Measurements from ENCODE around the gene FAM169A.
"Not testable (repeated sequence)": the region's sequence is repeated elsewhere in the genome, so short reads cannot be mapped to it uniquely, and the experiment has no call there.

The FAM169A gene

GRCh38 chr5:74865804-74866595, at the start of gene FAM169A:
TSS of gene FAM169A (minus strand) at chr5:74866387. CDS start at chr5:74841676, 24,711 bp downstream.
- DNase-seq: peak; percentile 43

DNA sequence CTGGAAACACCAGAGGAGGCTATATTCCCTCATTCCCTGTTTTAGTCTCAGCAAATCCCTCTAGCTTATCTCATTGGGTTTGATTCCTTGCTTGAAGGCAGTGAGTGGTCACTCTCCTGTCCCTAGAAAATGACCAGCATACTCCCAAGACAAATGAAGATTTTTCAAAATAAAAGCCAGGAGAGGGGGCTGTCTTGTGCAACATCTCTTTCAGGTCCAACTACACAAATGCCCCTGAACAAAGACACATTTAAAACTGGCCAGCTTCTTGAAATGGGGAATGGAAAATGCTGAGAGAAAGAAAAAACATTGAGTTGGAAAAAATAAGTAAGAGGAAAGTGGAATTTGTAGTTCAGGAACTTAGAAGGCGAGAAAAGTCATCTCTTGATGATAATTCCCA, 49.3 kb upstream of the FAM169A start:
- no peak for DNase-seq

- not testable (repeated sequence) for DNase-seq
Measured at GRCh38 chr5:74911421-74911820, 45.2 kb upstream of the FAM169A start.

- not testable (repeated sequence) for DNase-seq
Measured at GRCh38 chr5:74909888-74910287, 43.7 kb upstream of the FAM169A start.

DNA sequence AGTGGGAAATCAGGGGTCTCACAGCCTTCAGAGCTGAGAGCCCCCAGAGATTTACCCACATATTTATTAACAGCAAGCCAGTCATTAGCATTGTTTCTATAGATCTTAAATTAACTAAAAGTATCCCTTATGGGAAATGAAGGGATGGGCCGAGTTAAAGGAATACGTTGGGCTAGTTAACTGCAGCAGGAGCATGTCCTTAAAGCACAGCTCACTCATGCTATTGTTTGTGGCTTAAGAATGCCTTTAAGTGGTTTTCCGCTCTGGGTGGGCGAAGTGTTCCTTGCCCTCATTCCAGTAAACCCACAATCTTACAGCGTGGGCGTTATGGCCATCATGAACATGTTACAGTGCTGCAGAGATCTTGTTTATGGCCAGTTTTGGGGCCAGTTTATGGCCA, 42.0 kb upstream of the FAM169A start:
- DNase-seq: not testable (repeated sequence)

GRCh38 chr5:74904713-74905112, 38.5 kb upstream of the FAM169A start:
- DNase-seq: not testable (repeated sequence)

- peak; percentile 7 for DNase-seq
Measured at GRCh38 chr5:74903165-74903787, 37.1 kb upstream of the FAM169A start.

- DNase-seq: no peak
Measured at GRCh38 chr5:74897049-74897448, 30.9 kb upstream of the FAM169A start.

- no peak for DNase-seq
Measured at GRCh38 chr5:74895906-74896305, 29.7 kb upstream of the FAM169A start.

DNA sequence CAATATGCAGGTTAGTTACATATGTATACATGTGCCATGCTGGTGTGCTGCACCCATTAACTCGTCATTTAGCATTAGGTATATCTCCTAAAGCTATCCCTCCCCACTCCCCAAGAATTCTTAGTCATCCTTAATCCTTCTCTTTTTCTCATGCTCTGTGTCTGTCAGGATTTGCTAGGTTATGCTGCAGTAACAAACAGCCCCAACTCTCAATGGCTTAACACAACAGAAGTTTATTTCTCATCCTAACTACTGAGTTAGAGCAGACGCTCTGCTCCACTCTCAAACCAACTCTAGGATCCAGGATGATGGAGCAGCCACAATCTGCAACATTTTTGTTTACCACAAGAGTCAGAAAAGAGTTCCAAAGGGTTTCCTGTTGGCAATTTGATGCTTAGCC, 28.2 kb upstream of the FAM169A start:
- no peak for DNase-seq

DNA sequence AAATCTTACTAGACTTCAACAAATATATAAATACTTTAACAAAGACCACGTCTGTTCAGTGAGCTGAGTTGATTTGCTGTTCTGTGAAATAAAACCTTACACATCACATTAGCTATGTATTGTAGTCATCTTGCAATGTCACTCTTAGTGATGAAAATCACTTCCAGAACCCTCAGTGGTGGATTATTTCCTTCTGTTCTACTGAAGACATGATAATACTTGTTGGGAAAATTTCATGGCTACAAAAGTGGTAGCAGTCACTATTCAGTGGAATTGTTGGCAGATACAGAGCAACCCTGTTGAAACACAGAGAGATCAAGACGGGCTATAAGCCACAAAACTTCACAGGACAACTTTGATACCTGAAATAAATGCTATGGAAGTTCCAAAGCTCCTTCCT, 26.7 kb upstream of the FAM169A start:
- DNase-seq: no peak

DNA sequence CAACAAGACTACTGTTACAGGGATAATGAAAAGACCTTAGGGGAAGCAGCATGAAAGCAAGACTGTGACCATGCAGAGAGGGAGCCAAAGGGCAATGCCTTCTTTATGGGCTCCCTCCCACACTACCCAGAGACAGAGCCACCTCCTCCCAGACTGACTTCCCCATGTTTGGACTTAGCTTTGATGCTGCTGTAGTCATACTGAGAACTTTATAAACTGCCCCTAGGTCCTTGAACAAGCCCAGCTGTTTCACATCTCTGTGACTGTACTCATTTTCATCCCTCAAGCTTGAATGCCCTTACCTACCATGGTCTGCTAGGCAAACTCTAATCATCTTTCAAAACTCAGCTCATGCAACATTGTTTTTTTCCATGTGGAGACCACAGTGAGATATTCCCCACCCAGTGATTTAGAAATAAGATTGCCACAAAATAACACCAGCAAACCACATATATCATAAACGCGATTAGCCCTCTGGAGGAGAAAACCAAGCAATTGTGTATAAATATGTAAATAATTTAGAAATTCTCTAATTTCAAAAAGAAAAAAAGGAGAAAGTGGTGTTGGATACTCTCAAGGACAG, 23.4 kb upstream of the FAM169A start:
- no peak for DNase-seq

- no peak for DNase-seq
Measured at GRCh38 chr5:74888117-74888516, 21.9 kb upstream of the FAM169A start.

GRCh38 chr5:74885170-74885569, 19.0 kb upstream of the FAM169A start:
- DNase-seq: no peak

DNA sequence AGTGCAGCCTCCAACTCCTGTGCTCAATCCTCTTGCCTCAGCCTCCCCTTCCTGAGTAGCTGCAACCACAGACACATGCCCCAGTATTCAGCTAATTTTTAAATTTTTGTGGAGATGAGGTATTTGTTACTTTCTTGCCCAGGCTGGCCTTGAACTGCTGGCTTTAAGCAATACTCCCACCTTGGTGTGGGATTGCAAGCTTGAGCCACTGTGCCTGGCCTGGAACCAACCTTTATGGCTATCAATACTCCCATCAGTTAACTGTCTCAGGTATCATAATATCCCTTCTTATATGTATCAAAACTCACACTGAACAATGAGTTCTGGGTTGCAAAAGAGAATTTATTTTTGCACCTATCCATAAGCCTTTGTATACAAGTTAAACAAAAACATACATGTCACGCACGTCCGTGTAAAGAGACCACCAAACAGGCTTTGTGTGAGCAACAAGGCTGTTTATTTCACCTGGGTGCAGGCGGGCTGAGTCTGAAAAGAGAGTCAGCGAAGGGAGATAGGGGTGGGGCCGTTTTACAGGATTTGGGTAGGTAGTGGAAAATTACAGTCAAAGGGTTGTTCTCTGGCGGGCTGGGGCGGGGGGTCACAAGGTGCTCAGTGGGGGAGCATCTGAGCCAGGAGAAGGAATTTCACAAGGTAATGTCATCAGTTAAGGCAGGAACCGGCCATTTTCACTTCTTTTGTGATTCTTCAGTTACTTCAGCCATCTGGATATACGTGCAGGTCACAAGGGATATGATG, 16.4 kb upstream of the FAM169A start:
- DNase-seq: not testable (repeated sequence)

DNA sequence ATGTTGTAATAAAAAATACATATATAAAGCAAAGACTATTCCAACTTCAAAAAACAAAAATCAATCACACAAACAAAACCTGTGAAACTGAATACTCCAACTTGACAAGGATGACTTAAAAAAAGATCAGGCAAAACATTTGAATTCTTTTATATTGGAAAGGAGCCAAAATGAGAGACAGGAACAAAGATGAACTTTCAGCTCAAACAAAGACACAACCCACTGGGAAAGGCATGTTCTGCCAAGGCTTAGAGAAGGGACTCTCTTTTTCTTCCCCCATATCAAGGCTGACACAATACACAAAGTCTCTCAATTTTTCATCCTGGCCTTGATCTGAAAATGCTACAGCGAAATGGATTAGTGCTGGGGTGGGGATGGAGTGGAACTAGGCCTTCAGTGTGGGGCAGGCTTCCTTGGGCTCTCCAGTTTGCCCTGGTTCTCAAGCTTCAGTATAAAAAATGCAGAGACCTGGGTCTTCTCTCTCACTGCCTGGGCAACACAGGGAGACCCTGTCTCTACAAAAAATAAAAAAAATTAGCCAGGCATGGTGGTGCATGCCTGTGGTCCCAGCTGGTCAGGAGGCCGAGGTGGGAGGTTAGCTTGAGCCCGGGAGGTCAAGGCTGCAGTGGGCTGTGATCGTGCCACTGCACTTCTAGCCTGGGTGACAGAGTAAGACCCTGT, 11.6 kb upstream of the FAM169A start:
- no peak for DNase-seq

DNA sequence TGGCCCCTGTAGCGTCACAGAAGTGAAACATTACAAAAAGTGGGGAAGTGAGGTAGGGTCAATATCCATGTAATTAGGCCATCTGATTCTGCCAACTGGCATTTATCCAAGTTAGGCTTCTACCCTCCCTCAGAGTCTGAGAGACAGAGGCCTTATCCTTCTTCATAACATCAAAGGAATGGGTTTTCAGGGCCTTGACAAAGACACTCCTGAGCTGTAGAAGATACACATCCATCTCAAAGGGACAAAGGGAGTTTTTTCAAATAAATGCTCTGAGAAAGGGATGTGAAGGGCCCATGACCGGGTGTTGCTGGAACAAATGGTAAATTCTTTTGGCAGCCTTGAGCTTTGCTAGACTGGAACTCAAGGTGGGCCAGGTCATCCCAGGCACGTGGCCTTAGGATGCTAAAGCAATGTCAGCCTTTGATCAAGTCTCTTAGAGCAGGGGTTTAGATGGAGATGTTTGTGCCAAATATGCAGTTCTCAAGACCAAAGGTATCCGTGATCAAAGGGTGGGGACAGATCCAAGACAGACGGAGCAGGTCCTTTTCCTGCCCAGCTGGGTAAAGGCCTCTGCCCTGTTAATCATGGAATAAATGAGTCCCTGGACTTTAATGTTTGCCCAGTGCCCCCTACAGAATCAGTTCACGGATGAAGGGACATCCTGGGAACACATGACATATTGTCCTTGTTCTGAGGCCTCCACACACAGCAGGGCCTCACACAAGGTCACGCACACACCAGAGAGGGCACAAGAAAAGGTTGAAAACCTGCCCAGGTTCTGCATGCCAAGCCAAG, 10.0 kb upstream of the FAM169A start:
- DNase-seq: no peak

- DNase-seq: no peak
Measured at GRCh38 chr5:74873525-74874249, 7.5 kb upstream of the FAM169A start.

DNA sequence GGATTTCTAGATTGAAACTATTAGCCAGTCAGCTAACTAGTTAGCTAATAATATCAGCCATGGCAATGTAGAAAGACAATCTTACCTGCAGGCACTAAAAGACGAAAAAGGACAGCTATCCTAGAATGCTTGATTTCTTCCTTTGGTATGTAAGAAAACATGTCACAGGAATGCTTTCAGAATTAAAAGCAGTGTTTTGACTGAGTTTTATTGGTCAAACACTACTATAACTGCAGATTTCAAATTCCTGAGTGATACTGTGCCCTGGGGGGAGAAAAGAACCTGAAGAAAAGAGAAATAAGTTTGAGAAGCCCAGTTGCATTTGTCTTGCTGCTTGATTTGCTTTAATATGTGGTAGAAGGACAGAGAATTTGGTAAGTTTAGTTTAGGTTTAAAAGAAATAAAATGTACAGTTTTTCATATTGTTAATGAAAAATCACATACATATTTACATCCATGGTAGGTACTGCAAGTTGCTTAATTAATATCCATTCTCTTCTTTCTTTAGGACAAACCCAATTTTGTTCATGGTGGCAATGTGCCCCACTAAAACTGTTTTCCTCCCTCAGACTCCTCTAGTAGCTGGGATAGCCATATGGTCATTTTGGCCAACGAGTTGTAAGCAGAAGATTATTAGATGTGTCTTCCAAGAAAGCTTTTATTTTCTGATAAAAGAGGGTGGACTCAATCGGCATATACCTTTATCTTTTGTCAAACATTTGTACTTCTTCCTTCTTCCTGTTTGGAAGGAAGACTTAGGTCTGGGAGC, 4.3 kb upstream of the FAM169A start:
- no peak for DNase-seq

- DNase-seq: not testable (repeated sequence)
Measured at GRCh38 chr5:74869414-74869813, 3.2 kb upstream of the FAM169A start.
